GM18858 (cell line): ENCODE results near the gene FGA.
"Not testable (repeated sequence)": the region's sequence is repeated elsewhere in the genome, so short reads cannot be mapped to it uniquely, and the experiment has no call there.

Experiments
- ATAC-seq: cut with Tn5 transposase; IDR thresholded peaks from one replicate; pipeline ENCODE4 v1.9.1; 2021; ENCODE audit not compliant: unreplicated experiment

FGA gene

DNA sequence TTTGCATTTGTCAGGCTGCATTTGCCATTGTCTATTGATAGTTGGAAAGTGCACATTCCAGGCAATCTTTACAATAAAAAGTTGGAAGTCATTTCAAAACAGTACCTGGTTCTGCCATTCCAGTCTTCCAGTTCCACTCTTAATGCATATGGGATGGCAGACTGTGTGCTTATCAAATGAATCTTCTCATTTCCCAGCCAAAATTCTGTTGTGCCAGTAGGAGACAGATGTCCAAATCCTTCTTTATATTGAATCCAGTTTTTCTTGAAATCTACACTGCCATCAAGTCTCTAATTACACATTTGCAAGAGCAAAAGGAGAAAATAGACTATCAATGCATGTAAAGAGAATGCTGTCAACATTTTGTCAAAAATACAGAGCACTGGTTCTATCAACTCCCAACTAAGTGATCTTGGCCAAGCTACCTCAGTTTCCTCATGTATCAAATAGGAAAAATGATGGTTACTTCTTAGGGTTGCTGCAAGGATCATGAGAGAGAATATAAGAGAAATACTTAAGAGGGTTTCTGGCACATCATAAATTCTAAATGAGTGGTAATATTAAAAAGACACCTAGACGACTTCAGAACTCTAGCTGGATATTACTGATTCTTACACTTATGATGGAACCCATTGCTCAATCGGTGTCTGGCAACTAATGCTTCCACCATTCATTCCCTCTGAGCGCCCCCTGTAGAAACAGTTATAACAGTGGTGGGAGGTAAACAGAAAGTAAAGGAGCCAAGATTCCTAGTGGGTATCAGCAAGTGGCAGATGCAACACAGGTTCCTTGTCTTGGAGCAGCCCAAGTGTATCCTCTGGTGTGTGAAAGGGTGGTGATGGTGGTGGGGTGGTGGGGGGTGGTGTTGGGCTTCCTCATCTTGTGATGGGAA is 18.1 kb upstream of the FGA start:
- ATAC-seq, result no peak

DNA sequence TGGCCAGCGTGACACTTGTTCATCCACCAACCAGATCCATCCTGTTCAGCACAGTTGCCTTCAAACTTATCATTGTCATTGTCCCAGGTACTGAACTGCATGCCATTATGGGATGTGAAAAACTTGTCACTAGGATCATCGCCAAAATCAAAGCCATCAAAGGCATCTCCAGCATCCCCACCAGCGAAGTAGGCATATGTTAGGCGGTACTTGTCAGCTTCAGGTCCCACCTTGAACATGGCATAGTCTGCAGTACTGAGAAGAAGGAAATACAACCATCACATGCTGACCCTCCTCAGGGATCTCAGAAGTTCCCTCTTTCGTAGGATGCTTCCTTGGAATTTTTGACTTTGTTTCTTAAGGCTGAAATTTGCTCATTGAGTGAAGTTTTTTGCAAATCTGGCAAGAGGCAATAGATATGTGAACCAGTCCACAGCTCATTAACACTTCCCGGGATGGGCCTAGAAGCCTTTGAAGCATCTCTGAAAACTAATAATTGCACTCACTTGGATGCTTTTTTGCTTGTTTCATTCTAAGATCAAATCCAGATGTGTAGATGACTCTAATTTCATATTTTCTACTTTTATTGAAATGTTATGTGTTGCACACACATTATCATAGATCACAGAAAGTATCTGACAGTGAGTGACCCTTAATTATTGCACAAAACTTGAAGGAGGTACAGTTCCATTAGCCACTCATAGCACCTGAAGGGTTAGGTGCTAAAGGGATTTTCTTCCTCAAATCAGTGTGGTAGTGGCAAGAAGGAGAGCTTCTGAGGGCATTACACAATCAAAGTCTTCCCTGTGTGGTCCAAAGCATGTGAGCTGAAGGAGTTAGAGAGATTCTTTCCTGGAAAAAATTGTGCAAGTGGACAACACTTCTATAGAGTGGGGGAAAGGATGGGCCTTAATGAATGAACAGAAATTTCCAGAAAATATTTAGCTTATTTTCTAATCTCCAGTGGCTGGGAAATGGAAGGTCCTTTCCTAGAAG is 16.5 kb upstream of the FGA start:
- no peak for ATAC-seq

DNA sequence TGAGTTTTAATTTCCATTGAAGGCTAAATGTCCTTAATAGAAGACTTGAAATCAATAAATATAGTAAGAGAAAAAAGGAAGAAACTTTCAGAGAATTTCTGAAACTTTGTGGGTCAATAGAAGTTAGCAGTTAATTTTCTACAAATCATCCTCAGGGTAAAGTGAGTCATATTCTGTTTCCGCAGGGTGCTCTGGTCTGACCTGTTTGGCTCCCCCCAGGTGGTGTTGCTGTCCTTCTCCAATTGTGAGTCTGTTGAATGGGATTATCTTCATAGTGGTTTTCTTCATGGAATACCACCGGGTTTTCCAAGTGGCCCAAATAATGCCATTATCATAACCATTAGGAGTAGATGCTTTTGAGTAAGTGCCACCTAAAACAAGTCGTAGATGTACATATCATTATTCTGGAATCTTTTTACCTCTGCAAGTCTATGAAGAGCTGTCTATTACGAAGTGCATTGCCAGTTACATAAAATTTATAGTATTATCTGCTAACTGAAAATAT is 14.2 kb upstream of the FGA start:
- ATAC-seq, result no peak

DNA sequence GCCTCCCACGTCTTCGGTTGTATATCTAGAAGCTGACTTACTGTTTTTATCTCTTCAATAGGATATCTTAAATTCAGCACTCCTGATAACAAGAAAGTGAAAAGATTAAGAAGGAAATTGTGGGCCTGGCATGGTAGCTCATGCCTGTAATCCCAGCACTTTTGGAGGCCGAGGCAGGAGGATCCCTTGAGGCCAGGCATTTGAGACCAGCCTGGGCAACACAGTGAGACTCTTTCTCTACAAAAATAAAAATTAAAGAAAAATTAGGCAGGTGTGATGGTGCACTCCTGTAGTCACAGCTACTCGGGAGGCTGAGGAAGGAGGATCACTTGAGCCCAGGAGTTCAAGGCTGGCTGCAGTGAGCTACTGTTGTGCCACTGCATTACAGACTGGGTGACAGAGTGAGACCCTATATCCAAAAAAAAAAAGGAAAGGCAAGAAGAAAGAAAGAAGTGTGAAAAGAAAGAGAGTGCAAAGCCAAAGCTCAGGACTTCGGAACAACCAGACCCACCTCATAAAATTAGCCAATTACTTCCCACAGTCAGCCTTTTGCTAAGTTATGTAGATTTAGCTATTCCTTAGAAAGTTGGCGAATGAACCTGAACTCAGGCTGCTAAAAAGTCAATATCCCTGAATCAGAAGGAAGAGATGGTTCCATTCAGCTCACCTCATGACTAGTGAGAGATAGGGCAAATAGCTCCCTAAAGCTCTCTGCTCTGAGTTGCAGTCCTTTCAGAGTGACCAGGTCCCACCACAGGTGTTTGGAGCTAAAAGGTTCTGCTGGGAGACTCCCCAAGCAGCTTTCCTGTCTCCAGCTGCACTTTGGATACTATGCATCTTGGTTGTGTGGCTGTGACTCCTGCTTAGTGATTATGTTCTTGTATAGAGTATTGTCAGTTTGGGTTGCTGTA is 12.7 kb upstream of the FGA start:
- no peak for ATAC-seq

DNA sequence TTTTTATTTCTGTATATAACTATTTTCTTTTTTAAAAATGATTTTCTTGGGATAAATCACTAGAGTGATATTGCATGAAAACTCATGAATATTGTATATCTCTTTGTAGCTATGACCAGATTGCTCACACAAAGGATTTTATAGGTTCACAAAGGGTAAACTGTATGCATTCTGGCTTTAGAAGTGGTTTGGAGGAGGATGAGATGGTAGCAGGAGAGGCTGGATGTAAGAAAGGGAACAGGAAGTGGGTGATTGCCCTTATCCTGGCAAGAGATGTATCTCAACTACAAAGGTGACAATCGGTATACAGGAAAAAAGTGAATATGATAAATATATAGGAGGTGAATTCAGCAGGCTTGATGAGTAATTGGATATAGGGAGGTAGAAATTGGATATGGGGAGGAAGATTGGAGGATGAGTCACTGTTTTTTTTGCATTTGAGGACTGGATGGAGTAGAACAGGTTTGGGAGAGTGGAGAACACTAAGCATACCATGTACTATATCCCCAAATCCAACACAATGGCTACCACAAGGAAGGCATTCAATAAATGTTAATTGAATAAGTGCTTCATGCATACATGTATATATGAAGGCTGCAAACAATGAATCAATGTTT is 12.0 kb upstream of the FGA start:
- ATAC-seq, result no peak

DNA sequence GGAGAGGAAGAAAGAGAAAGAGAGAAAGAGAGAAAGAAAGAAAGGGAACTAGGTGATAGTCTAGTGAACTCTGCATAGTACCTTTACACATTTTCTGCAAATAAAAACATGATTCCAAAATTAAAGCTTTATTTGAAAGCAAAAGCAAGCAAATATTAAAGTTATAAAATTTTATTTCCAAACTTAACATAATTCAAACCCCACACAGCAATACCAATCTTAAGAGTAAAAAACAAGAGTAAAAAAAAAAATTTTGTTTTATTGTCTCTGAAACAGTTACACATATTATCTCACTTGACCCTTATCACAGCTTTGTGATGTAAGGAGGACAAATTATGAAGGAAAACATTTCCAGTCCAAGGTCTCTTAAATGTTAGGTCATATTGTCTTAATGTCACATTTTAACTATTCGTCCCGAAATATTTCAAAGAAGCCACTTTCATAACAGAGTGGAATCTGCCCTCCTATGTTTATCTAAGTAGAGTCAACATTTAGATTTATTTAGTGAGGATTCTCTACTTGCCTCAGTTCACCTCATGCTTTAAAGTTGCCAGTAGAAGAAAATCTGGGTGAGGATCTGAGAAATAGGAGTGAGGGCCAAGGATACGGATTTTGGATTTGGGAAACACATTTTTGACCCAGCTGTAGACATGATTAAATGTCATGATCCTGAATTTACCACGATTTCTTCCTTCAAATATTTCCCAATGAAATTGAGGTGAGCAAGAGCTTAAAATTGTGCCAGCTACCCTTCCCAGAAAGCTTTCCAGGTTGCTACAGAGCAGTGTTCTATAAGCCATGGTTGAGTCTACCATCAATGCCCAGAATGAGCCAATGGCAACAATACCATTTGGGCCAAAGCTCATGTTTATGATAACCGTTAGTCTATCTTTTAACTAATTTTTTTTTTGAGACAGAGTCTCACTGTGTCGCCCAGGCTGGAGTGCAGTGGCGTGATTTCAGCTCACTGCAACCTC is 7.5 kb upstream of the FGA start:
- no peak for ATAC-seq

DNA sequence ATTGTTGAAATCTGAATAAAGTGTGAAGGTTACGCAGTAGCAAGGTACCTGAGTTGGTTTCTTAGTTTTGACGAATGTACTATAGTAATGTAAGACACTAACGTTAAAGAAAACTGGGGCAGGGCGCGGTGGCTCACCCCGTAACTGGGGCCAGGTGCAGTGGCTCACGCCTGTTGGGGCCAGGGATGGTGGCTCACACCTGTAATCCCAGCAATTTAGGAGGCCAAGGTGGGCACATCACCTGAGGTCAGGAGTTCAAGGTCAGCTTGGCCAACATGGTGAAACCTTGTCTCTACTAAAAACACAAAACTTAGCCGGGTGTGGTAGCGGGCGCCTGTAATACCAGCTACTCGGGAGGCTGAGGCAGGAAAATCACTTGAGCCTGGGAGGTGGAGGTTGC is 6.7 kb upstream of the FGA start:
- not testable (repeated sequence) for ATAC-seq

DNA sequence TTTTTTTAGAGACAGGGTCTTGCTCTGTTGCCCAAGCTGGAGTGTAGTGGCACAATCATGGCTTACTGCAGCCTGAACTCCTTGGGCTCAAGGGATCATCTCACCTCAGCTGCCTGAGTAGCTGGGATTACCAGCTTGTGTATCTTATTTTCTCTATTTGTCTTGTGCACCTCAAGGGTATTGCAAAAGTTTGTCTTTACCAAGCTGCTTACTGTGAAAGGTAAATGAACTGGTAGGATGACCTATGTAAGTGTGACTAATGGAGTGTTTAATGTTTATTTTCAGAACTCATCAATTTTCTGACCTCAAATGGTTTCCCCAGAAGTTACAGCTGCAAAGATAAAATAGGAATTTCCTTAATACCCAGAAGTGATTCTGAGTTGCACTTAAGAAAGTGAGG is 5.3 kb upstream of the FGA start:
- ATAC-seq, result no peak

DNA sequence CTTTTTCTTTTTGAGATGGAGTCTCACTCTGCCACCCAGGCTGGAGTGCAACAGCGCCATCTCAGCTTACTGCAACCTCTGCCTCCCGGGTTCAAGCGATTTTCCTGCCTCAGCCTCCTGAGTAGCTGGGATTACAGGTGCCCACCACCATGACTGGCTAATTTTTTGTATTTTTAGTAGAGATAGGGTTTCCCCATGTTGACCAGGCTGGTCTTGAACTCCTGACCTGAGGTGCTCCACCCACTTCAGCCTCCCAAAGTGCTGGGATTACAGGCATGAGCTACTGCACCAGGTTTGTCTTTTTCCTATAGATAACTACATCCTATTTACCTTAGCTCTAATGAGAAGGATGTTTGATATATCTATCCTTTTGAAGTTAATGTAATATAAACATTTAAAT is 3.8 kb upstream of the FGA start:
- not testable (repeated sequence) for ATAC-seq

DNA sequence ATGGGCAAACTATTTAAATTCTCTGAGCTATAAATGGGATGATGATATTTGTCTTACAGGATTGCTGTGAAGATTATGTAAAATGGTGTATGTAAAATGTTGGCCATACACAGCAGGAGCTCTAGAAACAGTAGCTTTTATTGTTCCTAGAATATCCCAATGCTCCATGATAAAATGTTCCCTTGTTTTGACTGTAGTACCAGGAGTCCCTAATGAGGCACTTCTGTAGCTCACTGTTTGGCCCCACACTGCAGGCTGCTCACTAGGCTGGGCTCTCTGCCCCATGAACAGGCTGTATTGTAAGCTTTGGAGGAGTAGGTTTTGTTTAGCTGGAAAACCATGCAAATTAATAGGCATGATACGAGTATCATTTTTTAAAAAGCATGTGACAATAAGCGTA is 3.3 kb upstream of the FGA start:
- no peak for ATAC-seq

DNA sequence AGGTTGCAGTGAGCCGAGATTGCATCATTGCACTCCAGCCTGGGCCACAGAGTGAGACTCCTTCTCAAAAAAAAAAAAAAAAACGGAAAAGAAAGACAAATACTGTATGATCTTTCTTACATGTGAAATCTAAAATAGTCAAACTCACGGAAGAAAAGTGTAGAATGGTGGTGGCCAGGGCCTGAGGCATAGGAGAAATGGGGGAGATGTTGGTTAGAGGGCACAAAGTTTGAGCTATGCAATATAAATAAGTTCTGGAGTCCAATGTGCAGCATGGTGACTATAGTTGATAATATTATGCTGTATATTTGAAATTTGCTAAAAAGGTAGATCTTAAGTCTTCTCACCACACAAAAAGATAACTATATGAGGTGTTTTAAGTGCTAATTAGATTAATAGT is 1.3 kb upstream of the FGA start:
- no peak for ATAC-seq

DNA sequence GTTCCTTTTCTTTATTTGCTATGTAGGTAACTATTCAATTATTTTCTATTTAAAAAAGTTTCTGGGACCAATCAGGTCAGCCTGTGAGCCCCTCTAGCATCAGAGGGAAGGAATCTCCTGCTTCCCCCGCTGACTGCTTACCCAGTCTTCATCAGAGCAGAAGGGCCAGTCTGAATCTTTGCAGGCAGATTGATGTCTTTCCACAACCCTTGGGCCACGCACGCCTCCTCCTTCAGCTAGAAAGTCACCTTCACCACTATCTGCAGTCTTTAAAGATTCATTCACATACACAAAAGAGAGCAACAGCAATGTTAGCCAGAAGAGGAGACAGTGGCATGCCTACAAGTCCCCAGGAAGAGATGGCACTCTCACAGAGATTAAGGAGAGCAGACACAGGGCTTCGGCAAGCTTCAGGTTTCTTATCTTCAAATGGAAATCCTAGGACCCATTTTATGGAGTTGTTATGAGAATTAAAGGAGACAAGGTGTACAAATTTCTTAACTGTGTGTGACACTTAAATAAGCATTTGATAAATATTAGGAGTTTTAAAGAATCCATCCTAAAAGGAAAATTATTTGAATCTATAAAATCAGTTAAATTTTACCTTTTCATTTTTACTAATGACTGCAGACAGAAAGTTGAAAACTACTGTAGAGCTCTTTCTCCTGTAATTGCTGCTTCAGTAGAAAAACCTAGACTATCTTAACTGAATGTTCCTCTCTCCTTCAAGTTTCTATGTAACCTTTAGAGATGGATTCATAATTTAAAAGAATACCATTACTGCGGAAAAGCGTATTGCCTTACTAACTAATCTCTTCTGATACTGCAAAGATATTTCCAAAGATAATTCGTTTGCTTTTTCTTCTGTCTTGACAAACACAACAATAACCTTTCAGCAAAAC is 995 bp downstream of the FGA start:
- ATAC-seq, result no peak

DNA sequence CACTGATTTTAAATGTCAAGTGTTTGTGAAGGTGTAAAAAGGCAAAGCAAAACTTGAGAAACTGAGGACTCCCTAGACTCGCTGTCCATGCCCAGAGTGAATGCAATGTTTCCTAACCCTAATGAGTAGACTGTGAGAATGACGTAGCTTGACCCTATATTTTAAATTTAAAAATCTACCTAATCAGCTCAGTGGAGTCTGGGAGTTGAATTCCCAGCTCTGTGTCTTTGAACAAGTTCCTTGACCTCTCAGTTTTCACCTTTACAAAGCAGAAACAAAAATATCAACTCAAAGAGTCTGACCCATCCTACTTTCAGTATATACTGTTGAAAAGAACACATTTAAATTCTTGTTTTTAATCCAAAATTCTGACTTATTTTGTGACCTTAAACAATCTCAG is 2.3 kb downstream of the FGA start:
- ATAC-seq, result no peak

DNA sequence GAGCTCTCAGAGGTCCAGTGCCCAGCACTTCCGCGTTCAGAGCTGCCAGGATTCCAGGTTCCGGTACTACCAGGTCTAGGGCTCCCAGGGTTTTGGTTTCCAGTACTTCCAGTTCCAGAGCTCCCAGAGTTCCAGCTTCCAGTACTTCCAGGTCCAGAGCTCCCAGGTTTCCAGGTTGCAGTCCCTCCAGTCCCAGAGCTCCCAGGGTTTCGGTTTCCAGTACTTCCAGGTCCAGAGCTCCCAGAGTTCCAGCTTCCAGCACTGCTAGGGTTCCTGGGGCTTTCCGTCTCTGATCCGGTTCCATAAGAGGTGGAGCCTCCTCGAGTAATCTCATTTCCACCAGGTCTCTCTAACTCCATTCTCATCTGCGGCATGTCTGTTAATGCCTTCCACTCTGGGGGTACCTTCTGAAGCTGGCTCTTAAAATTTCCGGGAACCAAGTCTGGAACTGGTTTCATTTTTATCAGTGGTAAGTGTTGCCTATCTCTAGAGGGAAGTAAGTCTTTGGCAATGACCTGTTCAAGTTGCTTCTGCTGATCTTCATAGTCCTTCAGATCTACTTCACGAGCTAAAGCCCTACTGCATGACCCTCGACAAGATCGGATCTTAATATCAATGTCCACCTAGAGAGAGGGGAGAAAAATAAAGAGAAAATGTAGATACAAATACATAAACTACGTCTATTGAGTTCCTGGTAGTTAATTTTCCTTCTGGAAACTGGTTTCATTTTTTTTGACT is 4.1 kb downstream of the FGA start:
- no peak for ATAC-seq

DNA sequence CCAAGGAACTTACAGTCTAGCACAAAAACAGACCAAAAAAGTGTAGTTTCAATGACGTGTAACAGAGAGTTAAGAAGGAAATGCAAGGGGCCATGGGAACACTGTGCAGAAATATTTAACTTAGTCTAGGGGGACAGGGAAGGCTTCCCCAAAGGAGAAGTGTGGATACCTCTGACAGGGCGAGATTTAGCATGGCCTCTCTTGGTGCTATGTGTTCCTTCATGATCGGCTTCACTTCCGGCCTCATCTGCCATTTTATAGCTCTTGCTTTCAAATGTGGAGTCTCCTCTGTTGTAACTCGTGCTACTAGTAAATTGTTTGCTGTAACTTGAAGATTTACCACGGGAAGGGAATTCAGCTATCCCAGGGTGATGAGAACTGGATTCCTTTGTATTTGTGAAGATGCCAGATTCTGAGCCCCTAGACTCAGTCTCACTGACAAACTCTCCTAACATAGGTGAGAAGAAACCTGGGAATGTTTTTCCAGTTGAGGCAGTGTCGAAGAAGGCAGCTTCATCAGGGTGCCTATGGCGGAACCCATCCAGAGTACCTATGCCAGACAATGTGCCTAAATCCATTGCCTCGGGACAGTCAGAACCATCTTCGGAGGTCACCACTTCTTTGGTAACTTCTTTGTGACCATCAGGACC is 5.0 kb downstream of the FGA start:
- no peak for ATAC-seq

DNA sequence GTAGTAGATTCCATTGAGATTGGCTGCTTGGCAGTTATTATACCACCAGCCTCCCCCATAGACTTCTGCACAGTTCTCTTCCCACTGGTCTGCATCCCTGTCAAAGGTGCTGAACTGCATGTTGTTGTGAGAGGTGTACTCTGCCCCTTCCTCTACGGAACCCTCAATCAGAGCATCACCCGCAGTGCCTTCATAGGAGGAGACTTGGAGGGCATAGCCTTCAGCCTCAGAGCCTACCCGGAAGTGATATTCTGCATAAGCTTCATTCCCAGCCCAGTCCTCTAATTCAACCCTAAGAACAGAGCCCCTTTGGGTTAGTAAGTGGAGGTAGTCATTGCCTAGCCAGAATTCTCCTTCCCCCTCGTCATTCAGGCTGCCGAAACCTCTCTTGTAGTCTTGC is 6.3 kb downstream of the FGA start:
- ATAC-seq, result no peak

DNA sequence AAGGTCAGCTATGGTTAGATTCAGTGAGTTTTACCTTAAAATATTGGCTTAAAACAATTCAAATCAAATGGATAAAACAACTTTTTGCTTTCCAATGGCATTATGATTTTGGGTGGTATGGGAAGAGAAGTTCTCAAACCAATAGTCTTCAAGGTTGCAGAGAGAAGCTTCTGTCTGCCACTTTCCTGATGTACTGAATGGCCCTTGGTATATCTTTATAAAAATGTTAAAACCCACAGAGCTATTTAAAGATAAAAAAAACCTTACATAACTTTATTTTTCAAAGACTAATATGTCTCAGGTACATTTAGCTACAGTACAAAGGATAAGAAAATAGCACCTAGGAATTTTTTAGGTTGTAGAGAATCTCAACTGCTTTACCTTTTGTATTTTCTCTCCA is 6.9 kb downstream of the FGA start:
- no peak for ATAC-seq
